CD14-positive monocyte (primary cell): ENCODE results near the gene EPO. TPM values are rescaled to one million over a fixed set of nuclear protein-coding genes. Genes with fewer than 3 reads are reported as not detected.

Source experiments
- DNase-seq, 3 donors: peaks; one replicate each; pipeline ENCODE4 v3.0.0-alpha.2; 2011 to 2022
- H2AFZ ChIP-seq: 2 replicates; pipeline ENCODE4 v1.6.0; 2012; ENCODE audit warnings: mild to moderate bottlenecking, low read depth, low read length, inconsistent platforms; ENCODE audit not compliant: insufficient read depth, poor library complexity, severe bottlenecking
- H3K27ac ChIP-seq, 2 donors: 1 replicate in 1 of 2; 2 replicates in 1 of 2; pipeline ENCODE4 v1.5.1; 2012 to 2013; ENCODE audit warnings: low read length in 2 of 2, control low read depth in 1 of 2, inconsistent platforms in 1 of 2, low read depth in 1 of 2, mild to moderate bottlenecking in 1 of 2
- H3K27me3 ChIP-seq, 2 donors: one replicate each; pipeline versions ENCODE4 v1.6.0 to v1.6.1; 2011 to 2013; ENCODE audit warnings: low read length in 2 of 2; ENCODE audit not compliant: control insufficient read depth in 2 of 2, insufficient read depth in 2 of 2
- H3K36me3 ChIP-seq, 2 donors: replicated peaks in 1 of 2; 1 replicate in 1 of 2; 2 replicates in 1 of 2; pipeline versions ENCODE4 v1.5.1 to v1.6.1; 2012 to 2013; ENCODE audit warnings: low read length in 2 of 2, control low read depth in 1 of 2, inconsistent platforms in 1 of 2, mild to moderate bottlenecking in 1 of 2; ENCODE audit not compliant: insufficient read depth in 2 of 2, control insufficient read depth in 1 of 2
- H3K4me1 ChIP-seq, 2 donors: 1 replicate in 1 of 2; 2 replicates in 1 of 2; pipeline versions ENCODE4 v1.5.1 to v1.6.1; 2012 to 2013; ENCODE audit warnings: low read length in 2 of 2, control low read depth in 1 of 2, inconsistent platforms in 1 of 2, mild to moderate bottlenecking in 1 of 2, moderate library complexity in 1 of 2; ENCODE audit not compliant: insufficient read depth in 2 of 2, control insufficient read depth in 1 of 2
- H3K4me2 ChIP-seq: replicated peaks from 2 replicates; pipeline ENCODE3; 2012; ENCODE audit warnings: low read length, moderate library complexity, mild to moderate bottlenecking; ENCODE audit not compliant: poor library complexity, severe bottlenecking; ENCODE audit errors: extremely low read depth
- H3K4me3 ChIP-seq, 3 experiments: fragments of 200-600 bp in 1 of 3; sonication (generic) in 1 of 3; replicated peaks in 1 of 3; 1 replicate in 2 of 3; 2 replicates in 1 of 3; pipeline ENCODE4 v1.5.1; 2011 to 2013; ENCODE audit warnings: low read length in 3 of 3, mild to moderate bottlenecking in 3 of 3, control low read depth in 2 of 3, low read depth in 2 of 3, inconsistent platforms in 1 of 3, moderate library complexity in 1 of 3
- H3K79me2 ChIP-seq: 2 replicates; pipeline ENCODE4 v1.6.0; 2012; ENCODE audit warnings: mild to moderate bottlenecking, control low read depth, inconsistent platforms, low read length, moderate library complexity; ENCODE audit not compliant: insufficient read depth
- H3K9ac ChIP-seq: 2 replicates; pipeline ENCODE4 v1.6.0; 2017; ENCODE audit warnings: low read length, mild to moderate bottlenecking; ENCODE audit not compliant: insufficient read depth, poor library complexity, severe bottlenecking
- H3K9me3 ChIP-seq, 2 donors: replicated peaks in 1 of 2; 1 replicate in 1 of 2; 2 replicates in 1 of 2; pipeline versions ENCODE4 v1.5.1 to v1.6.1; 2012 to 2013; ENCODE audit warnings: low read length in 2 of 2, control low read depth in 1 of 2; ENCODE audit not compliant: control insufficient read depth in 1 of 2, insufficient read depth in 1 of 2
- H4K20me1 ChIP-seq: 2 replicates; pipeline ENCODE4 v1.6.0; 2012; ENCODE audit warnings: mild to moderate bottlenecking, low read length, control low read depth, moderate library complexity; ENCODE audit not compliant: insufficient read depth
- H3K27ac Mint-ChIP-seq, 7 donors: one replicate each; pipeline ENCODE4 v1.8.0; 2020; ENCODE audit warnings: mild to moderate bottlenecking in 7 of 7, mixed read lengths in 7 of 7, moderate library complexity in 6 of 7, inconsistent platforms in 2 of 7
- H3K27me3 Mint-ChIP-seq, 3 donors: one replicate each; pipeline ENCODE4 v1.8.0; 2021 to 2022; ENCODE audit warnings: low read depth in 3 of 3, mild to moderate bottlenecking in 3 of 3, mixed read lengths in 3 of 3, moderate library complexity in 3 of 3, inconsistent platforms in 1 of 3
- H3K36me3 Mint-ChIP-seq, 2 donors: one replicate each; pipeline ENCODE4 v1.8.0; 2020; ENCODE audit warnings: mixed read lengths in 2 of 2, inconsistent platforms in 1 of 2, mild to moderate bottlenecking in 1 of 2
- H3K4me1 Mint-ChIP-seq: one replicate; pipeline ENCODE4 v1.8.0; 2020; ENCODE audit warnings: mild to moderate bottlenecking, mixed read lengths
- H3K4me3 Mint-ChIP-seq, 2 donors: one replicate each; pipeline ENCODE4 v1.8.0; 2020; ENCODE audit warnings: mild to moderate bottlenecking in 2 of 2, mixed read lengths in 2 of 2, moderate library complexity in 1 of 2
- H3K9me3 Mint-ChIP-seq, 7 donors: one replicate each; pipeline ENCODE4 v1.8.0; 2020 to 2022; ENCODE audit warnings: mixed read lengths in 7 of 7, mild to moderate bottlenecking in 6 of 7, moderate library complexity in 6 of 7, inconsistent platforms in 2 of 7
- WGBS: methylation state at CpG from one replicate; pipeline ENCODE4 v1.1.5; 2013; ENCODE audit warnings: missing lambda C conversion rate; ENCODE audit not compliant: insufficient coverage; 5-methylcytosine and 5-hydroxymethylcytosine counted together
- intact Hi-C, 2 donors: fragments of 100-400 bp; cut with micrococcal nuclease; formaldehyde crosslinking; loops; one replicate each; pipeline versions ENCODE4 v1.15.0 to v1.15.1; 2023
- polyA plus RNA-seq, 3 donors: library from polyadenylated mRNA; depleted of rRNA in 1 of 3; unstranded in 2 of 3; stranded (reverse) in 1 of 3; fragments of 300-500 nt in 2 of 3; fragments of >200 nt in 1 of 3; fragmentation: Illumina TruSeq in 2 of 3; gene quantifications; 1 replicate in 2 of 3; 2 replicates in 1 of 3; pipeline ENCODE4 v1.2.3, GENCODE V29; 2012 to 2021
- TF ChIP-seq, protein P1 (sequence below): fragments of 200-600 bp; IDR thresholded peaks from one replicate; pipeline ENCODE4 v1.8.0; 2022; ENCODE audit warnings: antibody characterized with exemption, mild to moderate bottlenecking

The EPO gene
- polyA plus RNA-seq, 3 donors = not detected

DNA sequence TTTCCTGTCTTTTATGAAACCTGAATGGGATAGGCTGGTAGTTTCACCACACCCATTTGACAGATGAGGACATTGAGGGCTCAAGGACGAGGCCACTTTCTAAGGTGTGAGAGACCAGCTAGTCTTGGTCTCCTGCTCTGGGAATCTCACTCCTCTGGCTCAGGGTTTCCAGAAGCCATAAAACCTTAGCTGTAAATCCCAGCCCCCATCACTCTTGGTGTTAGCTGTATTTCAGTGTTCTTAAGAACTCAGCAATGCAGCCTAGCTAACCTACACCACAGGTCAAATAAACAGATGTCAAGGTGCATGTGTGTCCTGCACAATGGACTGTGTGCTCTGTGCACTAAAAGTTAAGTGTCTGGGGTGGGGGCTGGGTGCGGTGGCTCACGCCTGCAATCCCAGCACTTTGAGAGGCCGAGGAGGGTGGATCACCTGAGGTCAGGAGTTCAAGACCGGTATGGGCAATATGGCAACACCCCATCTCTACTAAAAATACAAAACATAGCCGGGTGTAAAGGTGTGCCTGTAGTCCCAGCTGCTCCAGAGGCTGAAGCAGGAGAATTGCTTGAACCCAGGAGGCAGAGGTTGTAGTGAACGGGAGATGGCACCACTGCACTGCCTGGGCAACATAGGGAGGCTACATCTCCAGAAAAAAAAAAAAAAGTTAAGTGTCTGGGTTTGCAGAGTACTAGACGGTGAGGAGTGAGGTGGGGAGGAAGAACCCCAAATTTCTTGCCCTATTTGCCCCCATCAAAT, 567 bp upstream of the EPO start:
- Mint-ChIP-seq H3K27ac (peak overlapping the region in 1 of 7 donors; percentile 61), H3K4me3 (peak overlapping the region in 1 of 2 donors; percentile 76), H3K4me1 (peaks cover 2% of the 10 kb centered on the region), H3K9me3 (peaks cover 11 to 37% (median 24%) of the 10 kb centered on the region in 7 donors), H3K27me3 (peaks cover 49 to 71% (median 50%) of the 10 kb centered on the region in 3 donors), H3K36me3 (peaks cover 0 to 4% of the 10 kb centered on the region in 2 donors)
- Histone ChIP-seq H3K4me2 (no peak overlapping the region), H2AFZ (no peak overlapping the region), H3K79me2 (no peaks in the 10 kb centered on the region), H3K4me1 (no peaks in the 10 kb centered on the region), H4K20me1 (no peaks in the 10 kb centered on the region), H3K27me3 (peaks cover 24 to 34% of the 10 kb centered on the region in 2 donors), H3K36me3 (no peaks in the 10 kb centered on the region), H3K9me3 (peaks cover 12 to 18% of the 10 kb centered on the region in 2 donors), H3K4me3 (no peak overlapping the region), H3K9ac (no peak overlapping the region), H3K27ac (no peak overlapping the region)
- WGBS = 60% methylated on average over 2 of the region's 8 CpGs
- TF ChIP-seq, protein P1, sequence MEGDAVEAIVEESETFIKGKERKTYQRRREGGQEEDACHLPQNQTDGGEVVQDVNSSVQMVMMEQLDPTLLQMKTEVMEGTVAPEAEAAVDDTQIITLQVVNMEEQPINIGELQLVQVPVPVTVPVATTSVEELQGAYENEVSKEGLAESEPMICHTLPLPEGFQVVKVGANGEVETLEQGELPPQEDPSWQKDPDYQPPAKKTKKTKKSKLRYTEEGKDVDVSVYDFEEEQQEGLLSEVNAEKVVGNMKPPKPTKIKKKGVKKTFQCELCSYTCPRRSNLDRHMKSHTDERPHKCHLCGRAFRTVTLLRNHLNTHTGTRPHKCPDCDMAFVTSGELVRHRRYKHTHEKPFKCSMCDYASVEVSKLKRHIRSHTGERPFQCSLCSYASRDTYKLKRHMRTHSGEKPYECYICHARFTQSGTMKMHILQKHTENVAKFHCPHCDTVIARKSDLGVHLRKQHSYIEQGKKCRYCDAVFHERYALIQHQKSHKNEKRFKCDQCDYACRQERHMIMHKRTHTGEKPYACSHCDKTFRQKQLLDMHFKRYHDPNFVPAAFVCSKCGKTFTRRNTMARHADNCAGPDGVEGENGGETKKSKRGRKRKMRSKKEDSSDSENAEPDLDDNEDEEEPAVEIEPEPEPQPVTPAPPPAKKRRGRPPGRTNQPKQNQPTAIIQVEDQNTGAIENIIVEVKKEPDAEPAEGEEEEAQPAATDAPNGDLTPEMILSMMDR = no peak
- intact Hi-C loops = loop anchor here in 1 of 2 donors (10.0 kb wide), 1 partner anchor 135 kb away; the partner anchor contains the start of gene SLC12A9
- no peak for DNase-seq

DNA sequence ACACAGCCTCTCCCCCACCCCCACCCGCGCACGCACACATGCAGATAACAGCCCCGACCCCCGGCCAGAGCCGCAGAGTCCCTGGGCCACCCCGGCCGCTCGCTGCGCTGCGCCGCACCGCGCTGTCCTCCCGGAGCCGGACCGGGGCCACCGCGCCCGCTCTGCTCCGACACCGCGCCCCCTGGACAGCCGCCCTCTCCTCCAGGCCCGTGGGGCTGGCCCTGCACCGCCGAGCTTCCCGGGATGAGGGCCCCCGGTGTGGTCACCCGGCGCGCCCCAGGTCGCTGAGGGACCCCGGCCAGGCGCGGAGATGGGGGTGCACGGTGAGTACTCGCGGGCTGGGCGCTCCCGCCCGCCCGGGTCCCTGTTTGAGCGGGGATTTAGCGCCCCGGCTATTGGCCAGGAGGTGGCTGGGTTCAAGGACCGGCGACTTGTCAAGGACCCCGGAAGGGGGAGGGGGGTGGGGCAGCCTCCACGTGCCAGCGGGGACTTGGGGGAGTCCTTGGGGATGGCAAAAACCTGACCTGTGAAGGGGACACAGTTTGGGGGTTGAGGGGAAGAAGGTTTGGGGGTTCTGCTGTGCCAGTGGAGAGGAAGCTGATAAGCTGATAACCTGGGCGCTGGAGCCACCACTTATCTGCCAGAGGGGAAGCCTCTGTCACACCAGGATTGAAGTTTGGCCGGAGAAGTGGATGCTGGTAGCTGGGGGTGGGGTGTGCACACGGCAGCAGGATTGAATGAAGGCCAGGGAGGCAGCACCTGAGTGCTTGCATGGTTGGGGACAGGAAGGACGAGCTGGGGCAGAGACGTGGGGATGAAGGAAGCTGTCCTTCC, 620 bp downstream of the EPO start:
- Histone ChIP-seq H2AFZ (no peak overlapping the region), H3K27me3 (peaks cover 24 to 34% of the 10 kb centered on the region in 2 donors), H3K36me3 (no peaks in the 10 kb centered on the region), H4K20me1 (no peaks in the 10 kb centered on the region), H3K4me3 (no peak overlapping the region), H3K4me2 (no peak overlapping the region), H3K27ac (no peak overlapping the region), H3K9ac (no peak overlapping the region), H3K9me3 (peaks cover 12 to 18% of the 10 kb centered on the region in 2 donors), H3K4me1 (no peaks in the 10 kb centered on the region), H3K79me2 (no peaks in the 10 kb centered on the region)
- peaks cover 8% of the 10 kb centered on the region for H3K4me1 Mint-ChIP-seq
- H3K9me3 Mint-ChIP-seq = peaks cover 11 to 37% (median 24%) of the 10 kb centered on the region in 7 donors
- H3K36me3 Mint-ChIP-seq = peaks cover 0 to 4% of the 10 kb centered on the region in 2 donors
- TF ChIP-seq, protein P1 = no peak
- peak overlapping the region in 1 of 2 donors; percentile 75 for H3K4me3 Mint-ChIP-seq
- peaks cover 52 to 71% (median 53%) of the 10 kb centered on the region in 3 donors for H3K27me3 Mint-ChIP-seq
- intact Hi-C loops = loop anchor here in 1 of 2 donors (10.0 kb wide), 1 partner anchor 134 kb away; the partner anchor contains the start of gene SLC12A9
- DNase-seq = no peak
- WGBS = 3% methylated on average over 50 of the region's 56 CpGs
- H3K27ac Mint-ChIP-seq = no peak overlapping the region
